RPMI7951 (cell line): ENCODE measurements around the gene PLD6. TPM values are rescaled to one million over a fixed set of nuclear protein-coding genes. Genes with fewer than 3 reads are reported as not detected.
"Not testable (repeated sequence)": the region's sequence is repeated elsewhere in the genome, so short reads cannot be mapped to it uniquely, and the experiment has no call there.

Experiments
- DNase-seq: peaks from one replicate; pipeline ENCODE4 v3.0.0-alpha.2; 2012; ENCODE audit warnings: low read depth
- total RNA-seq: library from RNA; depleted of rRNA; stranded (reverse); fragments of >200 nt; shearing (Covaris generic); gene quantifications from 2 replicates; pipeline ENCODE4 v1.2.3, GENCODE V29; 2014; rRNA removed

The PLD6 gene
- total RNA-seq, result 0.24 and 0.29 TPM in 2 replicates

DNA sequence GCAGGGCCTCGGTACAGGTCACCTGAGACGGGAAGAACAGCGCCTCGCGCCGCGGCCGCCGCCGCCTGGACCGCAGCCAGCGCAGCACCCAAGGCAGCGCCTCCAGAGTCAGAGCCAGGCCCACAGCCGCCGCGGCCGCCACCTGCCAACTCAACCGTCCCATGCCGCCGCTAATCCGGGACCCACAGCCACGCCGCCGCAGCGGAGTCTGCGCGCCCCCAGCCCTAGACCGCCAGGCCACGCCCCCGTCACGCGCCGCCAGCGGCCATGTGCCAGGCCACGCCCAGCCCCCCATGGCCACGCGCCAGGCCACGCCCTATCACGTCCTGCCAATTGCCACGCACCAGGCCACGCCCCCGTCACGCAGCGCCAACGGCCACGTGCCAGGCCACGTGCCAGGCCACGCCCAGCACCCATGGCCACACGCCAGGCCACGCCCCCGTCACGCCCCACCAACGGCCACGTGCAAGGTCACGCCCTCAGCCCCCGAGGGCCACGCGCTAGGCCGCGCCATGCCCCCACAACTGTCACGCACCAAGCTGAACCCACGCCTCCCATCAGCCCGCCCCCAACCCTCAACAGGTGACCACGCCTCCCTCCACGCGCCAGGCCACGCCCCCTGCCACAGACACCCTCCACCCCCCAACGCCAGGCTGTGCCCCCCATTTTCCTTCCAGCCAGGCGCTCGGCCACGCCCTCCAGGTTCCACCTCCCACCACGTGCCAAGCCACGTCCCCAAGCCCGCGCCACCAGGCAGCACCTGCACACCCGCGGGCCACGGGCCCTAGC is at the start of gene PLD6:
Gene PLD6 (minus strand): TSS at position 210 of the 789 bp plus-strand sequence. CDS start 47 bp downstream, at position 163.
- DNase-seq, result peak; percentile 55

DNA sequence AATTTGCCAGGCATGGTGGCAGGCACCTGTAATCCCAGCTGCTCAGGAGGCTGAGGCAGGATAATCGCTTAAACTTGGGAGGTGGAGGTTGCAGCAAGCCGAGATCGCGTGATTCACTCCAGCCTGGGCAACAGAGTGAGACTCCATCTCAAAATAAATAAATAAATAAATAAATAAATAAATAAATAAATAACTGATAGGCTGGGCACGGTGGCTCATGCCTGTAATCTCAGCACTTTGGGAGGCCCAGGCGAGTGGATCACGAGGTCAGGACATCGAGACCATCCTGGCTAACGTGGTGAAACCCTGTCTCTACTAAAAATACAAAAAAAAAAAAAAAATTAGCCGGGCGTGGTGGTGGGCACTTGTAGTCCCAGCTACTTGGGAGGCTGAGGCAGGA is 49.6 kb upstream of the PLD6 start:
- not testable (repeated sequence) for DNase-seq

GRCh38 chr17:17254036-17254435 is 47.9 kb upstream of the PLD6 start:
- DNase-seq, result no peak

DNA sequence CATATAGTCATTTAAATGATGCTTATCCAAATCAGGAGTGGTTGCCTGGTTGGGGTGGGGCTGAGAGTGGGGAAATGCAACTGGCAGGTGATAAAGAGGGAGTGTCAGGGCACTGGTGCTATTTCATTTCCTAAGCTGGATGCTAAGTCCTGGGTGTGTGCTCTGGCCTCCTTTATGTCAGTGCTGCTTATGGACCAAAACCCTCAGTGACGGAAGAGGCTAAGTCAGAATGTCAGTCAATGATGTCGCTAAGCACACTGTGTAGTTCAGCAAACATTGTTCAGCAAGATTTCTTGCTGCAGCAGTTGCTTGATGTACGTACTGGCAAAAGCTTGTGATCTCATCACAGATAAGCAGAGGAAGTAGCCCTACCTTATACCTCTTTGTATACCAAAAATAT is 47.3 kb upstream of the PLD6 start:
- no peak for DNase-seq

DNA sequence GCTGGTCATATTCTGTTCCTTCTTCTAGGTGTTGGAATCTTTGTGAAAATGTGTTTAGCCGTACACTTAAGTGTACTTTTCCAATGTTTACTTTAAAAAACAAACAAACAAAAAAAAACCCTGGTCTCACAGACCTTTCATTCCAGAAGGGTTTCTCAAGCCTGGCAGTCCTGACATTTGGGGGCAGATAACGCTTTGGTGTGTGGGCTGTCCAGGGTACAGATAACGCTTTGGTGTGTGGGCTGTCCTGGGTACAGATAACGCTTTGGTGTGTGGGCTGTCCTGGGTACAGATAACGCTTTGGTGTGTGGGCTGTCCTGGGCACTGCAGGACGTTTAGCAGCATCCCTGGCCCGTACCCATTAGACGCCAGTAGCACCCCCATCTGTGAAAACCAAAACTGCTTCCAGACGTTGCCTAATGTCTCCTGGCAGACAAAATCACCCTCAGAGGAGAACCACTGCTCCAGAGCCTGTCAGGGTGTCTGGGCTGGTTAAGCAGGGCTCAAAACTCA is 46.1 kb upstream of the PLD6 start:
- DNase-seq, result no peak

GRCh38 chr17:17246879-17247278 is 40.7 kb upstream of the PLD6 start:
- DNase-seq, result no peak

- no peak for DNase-seq
Observed at GRCh38 chr17:17243163-17243562, 37.0 kb upstream of the PLD6 start.

DNA sequence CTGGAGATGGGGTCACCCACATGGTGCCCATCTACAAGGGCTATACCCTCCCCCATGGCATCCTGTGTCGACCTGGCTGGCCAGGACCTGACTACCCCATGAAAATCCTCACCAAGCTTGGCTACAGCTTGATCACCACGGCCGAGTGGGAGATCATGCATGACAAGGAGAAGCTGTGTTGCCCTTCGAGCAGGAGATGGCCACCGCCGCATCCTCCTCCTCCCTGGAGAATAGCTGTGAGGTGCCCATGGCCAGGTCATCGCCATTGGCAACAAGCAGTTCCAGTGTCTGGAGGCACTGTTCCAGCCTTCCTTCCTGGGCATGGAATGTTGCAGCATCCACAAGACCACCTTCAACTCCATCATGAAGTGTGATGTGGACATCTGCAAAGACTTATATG is 36.1 kb upstream of the PLD6 start:
- no peak for DNase-seq

DNA sequence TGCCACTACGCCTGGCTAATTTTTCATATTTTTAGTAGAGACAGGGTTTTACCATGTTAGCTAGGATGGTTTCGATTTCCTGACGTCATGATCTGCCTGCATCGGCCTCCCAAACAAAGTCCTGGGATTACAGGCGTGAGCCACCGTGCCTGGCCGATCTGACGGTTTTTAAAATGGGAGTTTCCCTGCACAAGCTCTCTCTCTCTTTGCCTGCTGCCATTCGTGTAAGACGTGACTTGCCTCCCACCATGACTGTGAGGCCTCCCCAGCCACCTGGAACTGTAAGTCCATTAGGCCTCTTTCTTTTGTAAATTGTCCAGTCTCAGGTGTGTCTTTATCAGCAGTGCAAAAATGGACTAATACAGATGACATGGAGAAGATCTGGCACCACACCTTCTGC is 35.5 kb upstream of the PLD6 start:
- DNase-seq, result no peak

DNA sequence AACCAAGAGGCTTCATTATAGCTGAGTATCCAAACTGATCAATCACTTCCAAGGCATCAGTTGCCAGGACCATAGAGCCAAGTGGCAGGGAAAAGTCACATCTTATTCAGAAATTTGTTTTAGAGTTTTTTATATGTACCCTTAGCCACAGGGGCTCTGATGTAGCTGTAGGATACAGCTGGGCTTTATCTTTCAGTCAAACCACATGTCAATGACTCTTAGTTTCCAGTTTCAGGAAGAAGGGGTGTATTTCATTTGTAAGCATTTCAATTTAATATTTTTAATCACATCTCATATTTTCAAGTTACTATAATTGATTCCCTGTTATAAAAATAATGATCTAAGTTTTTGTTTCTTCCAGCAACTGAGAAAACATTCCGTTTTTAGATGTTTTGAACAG is 33.7 kb upstream of the PLD6 start:
- no peak for DNase-seq

DNA sequence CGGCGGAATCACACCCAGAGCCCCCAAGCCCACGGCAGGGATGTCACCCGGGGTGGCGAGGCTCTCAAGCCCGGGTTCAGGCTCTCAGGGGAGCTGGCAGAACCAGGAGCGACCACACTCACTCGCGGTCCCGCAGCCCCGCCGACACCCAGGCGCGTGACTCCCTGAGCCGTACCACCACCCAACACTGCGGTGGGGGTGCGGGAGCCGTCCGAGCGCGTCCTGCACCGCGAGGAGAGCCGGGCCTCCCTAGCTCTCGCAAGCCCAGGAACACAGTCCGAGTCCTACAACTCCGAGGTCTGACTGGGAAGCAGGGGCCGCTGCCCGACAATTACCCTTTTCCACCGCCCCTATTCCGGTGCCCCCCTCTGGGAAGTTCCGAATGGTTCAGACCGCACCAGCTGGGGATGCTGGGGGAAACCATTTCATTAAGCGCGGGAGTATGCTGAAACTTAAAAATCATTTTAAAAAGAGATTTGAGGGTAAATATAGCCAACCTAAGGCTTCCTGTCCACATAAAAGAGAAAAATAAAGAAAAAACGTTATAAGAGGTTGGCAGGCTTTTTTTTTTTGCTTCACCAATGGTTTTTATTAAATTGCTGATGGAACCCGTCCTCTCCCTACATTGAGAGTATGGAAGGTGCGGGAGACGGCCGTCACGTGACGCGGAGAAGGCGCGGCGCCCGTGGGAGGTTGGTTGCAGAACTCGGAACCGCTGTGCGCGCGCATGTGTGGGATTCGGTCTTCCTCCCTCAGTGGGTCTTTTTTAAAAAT is 31.1 kb upstream of the PLD6 start, which contains the start of gene FLCN:
Gene FLCN (minus strand): TSS at position 143 of the 774 bp plus-strand sequence. CDS start 9,031 bp downstream, outside the sequence.
- peak; percentile 84 for DNase-seq

DNA sequence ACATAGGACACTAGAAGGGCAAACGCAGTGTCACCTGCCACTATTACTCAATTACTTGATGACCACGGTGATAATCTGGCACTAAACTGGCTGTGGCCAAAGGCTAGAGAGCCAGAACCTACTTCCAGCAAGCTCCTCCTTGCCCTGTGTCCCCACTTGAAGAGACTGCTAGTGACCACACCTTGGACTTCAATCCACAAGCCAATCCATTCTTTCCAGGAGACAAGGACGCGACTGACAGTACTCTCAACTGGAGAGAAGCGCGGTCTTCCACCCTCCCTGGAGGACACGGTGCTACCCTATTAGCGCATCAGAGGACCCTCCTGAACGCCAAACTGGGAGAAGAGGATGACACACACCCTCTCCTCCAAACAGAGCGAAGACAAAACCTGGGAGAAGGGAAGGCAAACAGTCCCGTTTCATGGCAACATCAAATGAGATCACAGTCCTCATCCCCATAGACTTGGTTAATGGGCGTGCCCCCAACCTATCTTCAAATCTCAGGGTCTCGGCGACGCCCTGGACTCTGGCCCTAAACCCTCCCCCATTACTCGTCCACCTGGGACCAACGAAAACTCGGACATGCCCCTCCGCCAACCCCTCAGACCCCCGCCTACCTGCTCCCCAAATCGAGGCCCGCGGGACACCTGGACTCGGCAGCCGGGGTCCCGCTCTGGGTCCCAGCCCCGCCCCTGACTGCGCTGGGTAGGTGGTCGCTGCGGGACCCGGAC is 30.3 kb upstream of the PLD6 start:
- peak; percentile 27 for DNase-seq

- peak; percentile 33 for DNase-seq
Observed at GRCh38 chr17:17235212-17236174, 29.4 kb upstream of the PLD6 start.

DNA sequence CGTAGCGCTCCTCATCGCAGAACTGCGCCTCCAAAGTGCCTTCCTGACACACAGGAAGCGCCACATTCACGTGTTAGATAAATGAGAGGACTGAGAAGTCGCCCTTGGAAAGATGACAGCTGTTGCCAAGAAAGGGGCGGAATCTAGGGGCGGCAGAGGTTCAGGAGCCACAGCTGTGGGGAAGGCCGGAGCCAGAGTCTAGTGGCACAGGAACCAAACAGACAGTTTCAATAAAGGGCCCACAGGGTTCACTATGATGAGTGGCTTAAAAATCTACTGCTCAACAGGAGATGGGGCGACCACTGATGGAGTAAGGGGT is 26.1 kb upstream of the PLD6 start:
- DNase-seq, result no peak

DNA sequence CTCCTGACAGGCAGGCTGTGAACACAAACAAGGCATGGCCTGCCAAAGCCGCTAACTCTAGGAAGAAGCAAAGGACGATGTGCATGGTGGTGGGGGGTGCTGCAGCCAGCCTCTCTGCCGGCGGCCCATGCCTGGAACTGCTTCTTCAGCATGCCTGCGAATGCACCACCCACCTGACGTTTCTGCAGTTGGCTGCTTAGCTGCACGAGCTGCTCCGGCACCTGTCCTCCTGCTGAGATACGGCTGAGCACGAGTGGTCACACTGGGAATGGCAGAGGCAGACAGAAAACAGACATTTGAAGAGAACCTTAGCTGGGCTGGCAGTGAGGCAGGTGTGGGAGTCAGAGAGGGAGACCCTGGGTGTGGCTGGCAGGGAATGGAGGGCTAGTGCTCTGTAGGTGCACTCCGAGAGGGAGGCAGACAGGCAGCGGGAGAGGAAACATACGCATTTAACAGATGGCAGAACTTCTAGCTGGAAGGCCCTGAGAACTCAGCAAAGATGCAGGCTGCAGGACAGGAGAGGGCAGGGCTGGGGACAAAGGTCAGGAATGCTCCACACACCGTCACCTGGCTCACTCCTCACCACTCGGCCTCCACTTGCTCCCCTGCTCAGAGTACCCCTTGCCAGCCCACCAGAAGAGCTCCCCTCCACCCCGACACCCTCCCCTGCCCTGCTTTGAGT is 25.6 kb upstream of the PLD6 start:
- DNase-seq, result no peak

- DNase-seq, result no peak
Observed at GRCh38 chr17:17229416-17230384, 23.6 kb upstream of the PLD6 start.

GRCh38 chr17:17228521-17229279 is 22.6 kb upstream of the PLD6 start:
- DNase-seq, result no peak
